H9 (cell line): Measurements from ENCODE around the gene SLC4A9. TPM values are rescaled to one million over a fixed set of nuclear protein-coding genes. Genes with fewer than 3 reads are reported as not detected.
"Not testable (repeated sequence)": the region's sequence is repeated elsewhere in the genome, so short reads cannot be mapped to it uniquely, and the experiment has no call there.

ENCODE experiments used
- DNase-seq: peaks from one replicate; pipeline ENCODE4 v3.0.0-alpha.2; 2017
- H2AFZ ChIP-seq: one replicate; pipeline ENCODE4 v1.6.1; 2013; ENCODE audit warnings: mild to moderate bottlenecking, low read length, control low read depth, moderate library complexity
- H2AK5ac ChIP-seq: 2 replicates; pipeline ENCODE4 v1.6.1; 2013; ENCODE audit warnings: low read length, control low read depth, mixed read lengths; ENCODE audit not compliant: insufficient read length
- H2BK120ac ChIP-seq: one replicate; pipeline ENCODE4 v1.6.1; 2013; ENCODE audit warnings: low read depth, mild to moderate bottlenecking, low read length, control low read depth, inconsistent platforms; ENCODE audit not compliant: poor library complexity, severe bottlenecking
- H2BK12ac ChIP-seq: 2 replicates; pipeline ENCODE4 v1.6.1; 2013; ENCODE audit warnings: low read length, control low read depth, mixed read lengths, low read depth; ENCODE audit not compliant: insufficient read length
- H2BK15ac ChIP-seq: 2 replicates; pipeline ENCODE4 v1.6.1; 2013; ENCODE audit warnings: low read depth, low read length, control low read depth
- H2BK20ac ChIP-seq: one replicate; pipeline ENCODE4 v1.6.1; 2013; ENCODE audit warnings: low read depth, mild to moderate bottlenecking, low read length, control low read depth, inconsistent platforms; ENCODE audit not compliant: poor library complexity, severe bottlenecking
- H2BK5ac ChIP-seq: 2 replicates; pipeline ENCODE4 v1.6.1; 2013; ENCODE audit warnings: low read length, control low read depth, mixed read lengths; ENCODE audit not compliant: insufficient read length
- H3K14ac ChIP-seq: 2 replicates; pipeline ENCODE4 v1.6.1; 2013; ENCODE audit warnings: low read length, control low read depth; ENCODE audit not compliant: insufficient read depth
- H3K18ac ChIP-seq: 2 replicates; pipeline ENCODE4 v1.6.1; 2013; ENCODE audit warnings: low read depth, mild to moderate bottlenecking, mixed read lengths, low read length, control low read depth; ENCODE audit not compliant: insufficient read length
- H3K23ac ChIP-seq: 2 replicates; pipeline ENCODE4 v1.6.1; 2013; ENCODE audit warnings: low read length, control low read depth, mixed read lengths, low read depth; ENCODE audit not compliant: insufficient read length
- H3K23me2 ChIP-seq: 2 replicates; pipeline ENCODE4 v1.6.1; 2013; ENCODE audit warnings: low read depth, mild to moderate bottlenecking, mixed read lengths, low read length, control low read depth; ENCODE audit not compliant: insufficient read length, poor library complexity, severe bottlenecking
- H3K27ac ChIP-seq: 2 replicates; pipeline ENCODE4 v1.5.1; 2013; ENCODE audit warnings: low read length, control low read depth, mixed read lengths, low read depth; ENCODE audit not compliant: insufficient read length
- H3K27me3 ChIP-seq: 2 replicates; pipeline ENCODE4 v1.6.1; 2013; ENCODE audit warnings: low read length, control low read depth, inconsistent platforms; ENCODE audit not compliant: insufficient read depth
- H3K4ac ChIP-seq: 2 replicates; pipeline ENCODE4 v1.6.1; 2013; ENCODE audit warnings: low read depth, mild to moderate bottlenecking, control low read depth, inconsistent platforms, low read length, moderate library complexity
- H3K4me1 ChIP-seq: 2 replicates; pipeline ENCODE4 v1.6.1; 2013; ENCODE audit warnings: low read length, control low read depth, inconsistent platforms; ENCODE audit not compliant: insufficient read depth
- H3K4me2 ChIP-seq: 2 replicates; pipeline ENCODE4 v1.6.1; 2013; ENCODE audit warnings: low read length, control low read depth, mixed read lengths; ENCODE audit not compliant: insufficient read length, insufficient read depth
- H3K56ac ChIP-seq: 2 replicates; pipeline ENCODE4 v1.6.1; 2013; ENCODE audit warnings: low read depth, mild to moderate bottlenecking, mixed read lengths, low read length, control low read depth; ENCODE audit not compliant: insufficient read length
- H3K79me1 ChIP-seq: 2 replicates; pipeline ENCODE4 v1.6.1; 2013; ENCODE audit warnings: low read depth, mild to moderate bottlenecking, moderate library complexity, low read length, control low read depth, inconsistent platforms; ENCODE audit not compliant: insufficient read depth, poor library complexity, severe bottlenecking
- H3K79me2 ChIP-seq: 2 replicates; pipeline ENCODE4 v1.6.1; 2013; ENCODE audit warnings: low read length, control low read depth, inconsistent platforms; ENCODE audit not compliant: insufficient read depth
- H3K9ac ChIP-seq: 2 replicates; pipeline ENCODE4 v1.6.1; 2013; ENCODE audit warnings: low read length, control low read depth, mixed read lengths; ENCODE audit not compliant: insufficient read length; ENCODE audit errors: extremely low read depth
- H3K9me3 ChIP-seq: one replicate; pipeline ENCODE4 v1.6.1; 2013; ENCODE audit warnings: low read depth, low read length, inconsistent platforms; ENCODE audit not compliant: control insufficient read depth
- H3T11ph ChIP-seq: one replicate; pipeline ENCODE4 v1.6.1; 2013; ENCODE audit warnings: mild to moderate bottlenecking, low read length, control low read depth, inconsistent platforms
- H4K20me1 ChIP-seq: one replicate; pipeline ENCODE4 v1.6.1; 2013; ENCODE audit not compliant: control insufficient read depth, insufficient read length, insufficient read depth
- H4K5ac ChIP-seq: 2 replicates; pipeline ENCODE4 v1.6.1; 2013; ENCODE audit warnings: low read depth, mild to moderate bottlenecking, mixed read lengths, low read length, control low read depth; ENCODE audit not compliant: insufficient read length
- H4K8ac ChIP-seq: replicated peaks from 2 replicates; pipeline ENCODE4 v1.6.1; 2013; ENCODE audit warnings: low read length, control low read depth, mixed read lengths, low read depth; ENCODE audit not compliant: insufficient read length
- H4K91ac ChIP-seq: 2 replicates; pipeline ENCODE4 v1.6.1; 2013; ENCODE audit warnings: low read depth, mild to moderate bottlenecking, moderate library complexity, mixed read lengths, low read length, control low read depth; ENCODE audit not compliant: insufficient read length
- H3K27ac Mint-ChIP-seq, 3 experiments: 2 replicates in 2 of 3; 3 replicates in 1 of 3; pipeline ENCODE4 v1.8.0; 2020 to 2021; ENCODE audit warnings: mixed read lengths in 3 of 3, mild to moderate bottlenecking in 1 of 3, moderate library complexity in 1 of 3
- H3K27me3 Mint-ChIP-seq: 2 replicates; pipeline ENCODE4 v1.8.0; 2021; ENCODE audit warnings: low read depth, mild to moderate bottlenecking, moderate library complexity, mixed read lengths
- H3K36me3 Mint-ChIP-seq, 3 experiments: 2 replicates in 2 of 3; 3 replicates in 1 of 3; pipeline ENCODE4 v1.8.0; 2020 to 2021; ENCODE audit warnings: low read depth in 3 of 3, mixed read lengths in 3 of 3; ENCODE audit not compliant: insufficient read depth in 1 of 3
- H3K4me1 Mint-ChIP-seq, 2 experiments: 2 replicates each; pipeline ENCODE4 v1.8.0; 2020; ENCODE audit warnings: mixed read lengths in 2 of 2
- H3K4me3 Mint-ChIP-seq, 2 experiments: 2 replicates in 1 of 2; 3 replicates in 1 of 2; pipeline ENCODE4 v1.8.0; 2020 to 2021; ENCODE audit warnings: mild to moderate bottlenecking in 2 of 2, mixed read lengths in 2 of 2, moderate library complexity in 1 of 2
- H3K9me3 Mint-ChIP-seq, 2 experiments: 2 replicates in 1 of 2; 3 replicates in 1 of 2; pipeline ENCODE4 v1.8.0; 2020; ENCODE audit warnings: mild to moderate bottlenecking in 2 of 2, mixed read lengths in 2 of 2, moderate library complexity in 1 of 2
- CTCF ChIP-seq: fragments of 200-600 bp; sonication (generic); conservative IDR thresholded peaks from 3 replicates; pipeline ENCODE4 v1.8.0; 2021; ENCODE audit warnings: antibody characterized with exemption, mild to moderate bottlenecking
- WGBS: extraction: QIAGEN DNeasy Blood & Tissue Kit; methylation state at CpG from one replicate; pipeline ENCODE4 v1.1.7; 2013; ENCODE audit warnings: missing lambda C conversion rate, low lambda C conversion rate, mixed read lengths; ENCODE audit not compliant: insufficient read length; ENCODE audit errors: extremely low coverage; 5-methylcytosine and 5-hydroxymethylcytosine counted together
- total RNA-seq: library from RNA; stranded (reverse); gene quantifications from 2 replicates; pipeline ENCODE4 v1.2.1, GENCODE V29; 2021

Gene SLC4A9
- total RNA-seq, 1 experiment from 2014 or later = 0.07 TPM

- H3K79me1 ChIP-seq = peaks cover 6% of the 10 kb centered on the region
- no peak overlapping the region for H3K14ac ChIP-seq
- no peak overlapping the region for H3K4ac ChIP-seq
- H3K4me1 ChIP-seq = no peaks in the 10 kb centered on the region
- no peak overlapping the region for H3K27ac ChIP-seq
- Mint-ChIP-seq H3K36me3 (peaks cover 9 to 15% (median 12%) of the 10 kb centered on the region in 3 experiments), H3K27me3 (no peaks in the 10 kb centered on the region), H3K9me3 (peaks cover 2 to 3% of the 10 kb centered on the region in 2 experiments; a peak in 1 of 5 replicates), H3K4me3 (no peak overlapping the region), H3K4me1 (peaks cover 10 to 21% of the 10 kb centered on the region in 2 experiments), H3K27ac (0 out of 7 replicates have a peak overlapping the region, but pooled peaks of 1 of the 3 experiments have one; percentile 76)
- no peak overlapping the region for H2AK5ac ChIP-seq
- no peak overlapping the region for H3K4me2 ChIP-seq
- no peak overlapping the region for H2BK120ac ChIP-seq
- no peak overlapping the region for H4K8ac ChIP-seq
- H4K20me1 ChIP-seq = no peaks in the 10 kb centered on the region
- H2BK15ac ChIP-seq = no peak overlapping the region
- H3K18ac ChIP-seq = no peak overlapping the region
- no peak overlapping the region for H4K5ac ChIP-seq
- no CpG with 5 or more reads among the region's 5 CpGs for WGBS
- H3K23ac ChIP-seq = no peak overlapping the region
- no peaks in the 10 kb centered on the region for H3K27me3 ChIP-seq
- no peak overlapping the region for H3T11ph ChIP-seq
- no peak for DNase-seq
- H2AFZ ChIP-seq = no peak overlapping the region
- no peak overlapping the region for H4K91ac ChIP-seq
- H2BK12ac ChIP-seq = no peak overlapping the region
- no peak for TF ChIP-seq CTCF
- H2BK20ac ChIP-seq = no peak overlapping the region
- no peak overlapping the region for H3K56ac ChIP-seq
- no peaks in the 10 kb centered on the region for H3K23me2 ChIP-seq
- H3K79me2 ChIP-seq = peaks cover 29% of the 10 kb centered on the region; the same call in 1 of the 2 replicates
- no peak overlapping the region for H3K9ac ChIP-seq
- no peak overlapping the region for H2BK5ac ChIP-seq
- no peaks in the 10 kb centered on the region for H3K9me3 ChIP-seq
Observed at GRCh38 chr5:140420665-140421361, 60.8 kb downstream of the SLC4A9 start.

- not testable (repeated sequence) for H2AK5ac ChIP-seq, H3K56ac ChIP-seq, H3K27me3 ChIP-seq, DNase-seq, H2BK120ac ChIP-seq, H4K91ac ChIP-seq, H3K9me3 Mint-ChIP-seq, H2BK5ac ChIP-seq, H4K8ac ChIP-seq, H3K4ac ChIP-seq, H3K14ac ChIP-seq, H3K4me2 ChIP-seq, H3T11ph ChIP-seq, H3K27me3 Mint-ChIP-seq, H3K4me3 Mint-ChIP-seq, H4K5ac ChIP-seq, H3K9ac ChIP-seq, H2BK20ac ChIP-seq, H3K79me1 ChIP-seq, H3K27ac ChIP-seq, H3K27ac Mint-ChIP-seq, H2BK15ac ChIP-seq, H3K9me3 ChIP-seq, H2BK12ac ChIP-seq, H3K23ac ChIP-seq, H4K20me1 ChIP-seq, H3K18ac ChIP-seq, H2AFZ ChIP-seq, H3K4me1 ChIP-seq, H3K23me2 ChIP-seq
- peaks cover 28% of the 10 kb centered on the region; the same call in 1 of the 2 replicates for H3K79me2 ChIP-seq
- H3K4me1 Mint-ChIP-seq = peaks cover 10 to 21% of the 10 kb centered on the region in 2 experiments
- peaks cover 11 to 17% (median 16%) of the 10 kb centered on the region in 3 experiments; a peak in 6 of 7 replicates for H3K36me3 Mint-ChIP-seq
- no CpG with 5 or more reads among the region's 7 CpGs for WGBS
Observed at GRCh38 chr5:140421375-140421774, 61.4 kb downstream of the SLC4A9 start.
